SK-N-SH treated with all-trans-retinoic acid at 6 μM for 48 hours (cell line): ENCODE data around the gene GRM4.

Experiments used
- ARNTL ChIP-seq: fragments of 450-650 bp; formaldehyde crosslinking; IDR thresholded peaks from 2 replicates; pipeline ENCODE4 v1.5.0; 2020; ENCODE audit warnings: low read depth, mild to moderate bottlenecking, moderate library complexity, borderline replicate concordance
- BACH2 ChIP-seq: fragments of 250-450 bp; sonication (Bioruptor Pico); IDR thresholded peaks from 2 replicates; pipeline ENCODE4 v1.9.0; 2021; ENCODE audit warnings: mild to moderate bottlenecking, borderline replicate concordance
- CSDC2 ChIP-seq: fragments of 250-450 bp; sonication (Bioruptor Pico); IDR thresholded peaks from 2 replicates; pipeline ENCODE4 v1.5.0; 2020; ENCODE audit warnings: mild to moderate bottlenecking, moderate library complexity
- GLIS3 ChIP-seq: fragments of 250-450 bp; sonication (Bioruptor Pico); IDR thresholded peaks from 2 replicates; pipeline ENCODE4 v1.5.0; 2020; ENCODE audit warnings: mild to moderate bottlenecking, moderate library complexity
- PPARA ChIP-seq: fragments of 250-450 bp; sonication (Bioruptor Pico); IDR thresholded peaks from 2 replicates; pipeline ENCODE4 v1.5.0; 2020; ENCODE audit warnings: mild to moderate bottlenecking, borderline replicate concordance
- RARB ChIP-seq: fragments of 250-450 bp; sonication (Bioruptor Pico); IDR thresholded peaks from 2 replicates; pipeline ENCODE4 v1.8.0; 2021; ENCODE audit warnings: mild to moderate bottlenecking, moderate library complexity
- TCF4 ChIP-seq: fragments of 250-450 bp; sonication (Bioruptor Pico); IDR thresholded peaks from 2 replicates; pipeline ENCODE4 v1.8.0; 2021; ENCODE audit warnings: mild to moderate bottlenecking, moderate library complexity, borderline replicate concordance
- ZFP30 ChIP-seq: fragments of 450-650 bp; formaldehyde crosslinking; IDR thresholded peaks from 2 replicates; pipeline ENCODE4 v1.5.0; 2022; ENCODE audit warnings: mild to moderate bottlenecking, moderate library complexity
- ZNF70 ChIP-seq: fragments of 450-650 bp; formaldehyde crosslinking; IDR thresholded peaks from 2 replicates; pipeline ENCODE4 v1.5.0; 2020; ENCODE audit warnings: mild to moderate bottlenecking, moderate library complexity
- TF ChIP-seq, protein P1 (sequence below): fragments of 250-450 bp; sonication (Bioruptor Pico); IDR thresholded peaks from 2 replicates; pipeline ENCODE4 v1.5.0; 2020; ENCODE audit warnings: mild to moderate bottlenecking, moderate library complexity
- TF ChIP-seq, protein P2 (sequence below): fragments of 250-450 bp; sonication (Bioruptor Pico); IDR thresholded peaks from 2 replicates; pipeline ENCODE4 v1.8.0; 2020; ENCODE audit warnings: mild to moderate bottlenecking, moderate library complexity, borderline replicate concordance
- TF ChIP-seq, protein P3 (sequence below): fragments of 250-450 bp; sonication (Bioruptor Pico); IDR thresholded peaks from 2 replicates; pipeline ENCODE4 v1.5.1; 2021; ENCODE audit warnings: mild to moderate bottlenecking, moderate library complexity

DNA sequence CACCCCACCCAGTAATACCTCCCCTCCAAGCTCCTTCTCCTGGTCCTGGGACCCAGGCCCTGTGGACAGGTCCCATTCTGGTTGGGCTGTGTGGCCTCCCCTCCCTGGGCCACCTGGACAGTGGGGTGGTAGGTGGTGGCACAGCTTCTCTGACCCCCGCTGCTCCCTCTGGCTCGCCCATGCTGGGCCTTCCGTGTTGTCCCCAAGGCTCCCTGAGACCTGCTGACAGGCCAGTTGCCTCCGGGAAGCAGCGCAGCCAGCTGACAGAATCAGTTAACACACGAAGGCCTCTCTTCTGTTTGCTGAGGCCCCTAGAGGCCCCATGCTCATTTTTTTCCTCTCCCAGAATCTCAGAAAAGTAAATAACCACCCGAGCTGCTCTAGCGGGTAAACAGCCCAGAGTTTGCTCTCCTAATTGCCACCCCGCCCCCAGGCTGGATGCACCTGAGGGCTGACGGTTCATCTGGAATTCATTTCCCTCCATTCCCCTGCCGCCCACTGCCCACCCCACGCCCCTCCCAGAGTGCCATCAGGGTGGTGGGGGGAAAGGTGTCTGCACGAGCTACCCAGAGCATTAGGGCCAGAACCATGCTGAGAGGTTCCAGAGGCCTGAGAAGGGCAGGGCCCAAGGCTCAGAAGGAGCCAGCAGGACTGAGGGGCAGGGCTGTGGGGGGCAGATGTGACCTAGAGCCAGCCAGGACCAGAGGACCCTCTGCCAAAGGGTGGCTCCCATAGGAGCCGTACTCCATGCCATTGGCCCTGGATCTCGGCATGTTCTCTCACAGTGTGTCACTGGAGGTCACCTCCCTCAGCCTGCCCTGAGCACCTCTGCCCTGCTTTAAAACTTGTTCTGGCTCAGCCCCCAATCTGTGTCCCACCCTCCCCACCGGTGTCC lies 157.5 kb downstream of the GRM4 start:
- TF ChIP-seq TCF4 (CRISPR knock-in tag) (no peak), ARNTL (CRISPR knock-in tag) (no peak), BACH2 (no peak), PPARA (CRISPR knock-in tag) (no peak), ZNF70 (CRISPR knock-in tag) (no peak), ZFP30 (CRISPR knock-in tag) (no peak), CSDC2 (CRISPR knock-in tag) (no peak), GLIS3 (CRISPR knock-in tag) (no peak), RARB (CRISPR knock-in tag) (no peak)
- TF ChIP-seq, protein P1, sequence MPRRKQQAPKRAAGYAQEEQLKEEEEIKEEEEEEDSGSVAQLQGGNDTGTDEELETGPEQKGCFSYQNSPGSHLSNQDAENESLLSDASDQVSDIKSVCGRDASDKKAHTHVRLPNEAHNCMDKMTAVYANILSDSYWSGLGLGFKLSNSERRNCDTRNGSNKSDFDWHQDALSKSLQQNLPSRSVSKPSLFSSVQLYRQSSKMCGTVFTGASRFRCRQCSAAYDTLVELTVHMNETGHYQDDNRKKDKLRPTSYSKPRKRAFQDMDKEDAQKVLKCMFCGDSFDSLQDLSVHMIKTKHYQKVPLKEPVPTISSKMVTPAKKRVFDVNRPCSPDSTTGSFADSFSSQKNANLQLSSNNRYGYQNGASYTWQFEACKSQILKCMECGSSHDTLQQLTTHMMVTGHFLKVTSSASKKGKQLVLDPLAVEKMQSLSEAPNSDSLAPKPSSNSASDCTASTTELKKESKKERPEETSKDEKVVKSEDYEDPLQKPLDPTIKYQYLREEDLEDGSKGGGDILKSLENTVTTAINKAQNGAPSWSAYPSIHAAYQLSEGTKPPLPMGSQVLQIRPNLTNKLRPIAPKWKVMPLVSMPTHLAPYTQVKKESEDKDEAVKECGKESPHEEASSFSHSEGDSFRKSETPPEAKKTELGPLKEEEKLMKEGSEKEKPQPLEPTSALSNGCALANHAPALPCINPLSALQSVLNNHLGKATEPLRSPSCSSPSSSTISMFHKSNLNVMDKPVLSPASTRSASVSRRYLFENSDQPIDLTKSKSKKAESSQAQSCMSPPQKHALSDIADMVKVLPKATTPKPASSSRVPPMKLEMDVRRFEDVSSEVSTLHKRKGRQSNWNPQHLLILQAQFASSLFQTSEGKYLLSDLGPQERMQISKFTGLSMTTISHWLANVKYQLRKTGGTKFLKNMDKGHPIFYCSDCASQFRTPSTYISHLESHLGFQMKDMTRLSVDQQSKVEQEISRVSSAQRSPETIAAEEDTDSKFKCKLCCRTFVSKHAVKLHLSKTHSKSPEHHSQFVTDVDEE = no peak
- TF ChIP-seq, protein P2, sequence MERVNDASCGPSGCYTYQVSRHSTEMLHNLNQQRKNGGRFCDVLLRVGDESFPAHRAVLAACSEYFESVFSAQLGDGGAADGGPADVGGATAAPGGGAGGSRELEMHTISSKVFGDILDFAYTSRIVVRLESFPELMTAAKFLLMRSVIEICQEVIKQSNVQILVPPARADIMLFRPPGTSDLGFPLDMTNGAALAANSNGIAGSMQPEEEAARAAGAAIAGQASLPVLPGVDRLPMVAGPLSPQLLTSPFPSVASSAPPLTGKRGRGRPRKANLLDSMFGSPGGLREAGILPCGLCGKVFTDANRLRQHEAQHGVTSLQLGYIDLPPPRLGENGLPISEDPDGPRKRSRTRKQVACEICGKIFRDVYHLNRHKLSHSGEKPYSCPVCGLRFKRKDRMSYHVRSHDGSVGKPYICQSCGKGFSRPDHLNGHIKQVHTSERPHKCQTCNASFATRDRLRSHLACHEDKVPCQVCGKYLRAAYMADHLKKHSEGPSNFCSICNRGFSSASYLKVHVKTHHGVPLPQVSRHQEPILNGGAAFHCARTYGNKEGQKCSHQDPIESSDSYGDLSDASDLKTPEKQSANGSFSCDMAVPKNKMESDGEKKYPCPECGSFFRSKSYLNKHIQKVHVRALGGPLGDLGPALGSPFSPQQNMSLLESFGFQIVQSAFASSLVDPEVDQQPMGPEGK (CRISPR knock-in tag) = no peak
- TF ChIP-seq, protein P3, sequence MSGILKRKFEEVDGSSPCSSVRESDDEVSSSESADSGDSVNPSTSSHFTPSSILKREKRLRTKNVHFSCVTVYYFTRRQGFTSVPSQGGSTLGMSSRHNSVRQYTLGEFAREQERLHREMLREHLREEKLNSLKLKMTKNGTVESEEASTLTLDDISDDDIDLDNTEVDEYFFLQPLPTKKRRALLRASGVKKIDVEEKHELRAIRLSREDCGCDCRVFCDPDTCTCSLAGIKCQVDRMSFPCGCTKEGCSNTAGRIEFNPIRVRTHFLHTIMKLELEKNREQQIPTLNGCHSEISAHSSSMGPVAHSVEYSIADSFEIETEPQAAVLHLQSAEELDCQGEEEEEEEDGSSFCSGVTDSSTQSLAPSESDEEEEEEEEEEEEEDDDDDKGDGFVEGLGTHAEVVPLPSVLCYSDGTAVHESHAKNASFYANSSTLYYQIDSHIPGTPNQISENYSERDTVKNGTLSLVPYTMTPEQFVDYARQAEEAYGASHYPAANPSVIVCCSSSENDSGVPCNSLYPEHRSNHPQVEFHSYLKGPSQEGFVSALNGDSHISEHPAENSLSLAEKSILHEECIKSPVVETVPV (CRISPR knock-in tag) = no peak
